Stimulated activated CD8-positive, alpha-beta memory T cell treated with anti-CD3 and anti-CD28 coated beads, Interleukin-7, amount 100 ng/mL, for 1 hour (primary cell): ENCODE results near the gene TCERG1L.
"Not testable (repeated sequence)": the region's sequence is repeated elsewhere in the genome, so short reads cannot be mapped to it uniquely, and the experiment has no call there.

Experiments used
- DNase-seq, 2 donors: peaks; one replicate each; pipeline ENCODE4 v3.0.0-alpha.2; 2020; ENCODE audit warnings: low read depth in 2 of 2

Gene TCERG1L

DNA sequence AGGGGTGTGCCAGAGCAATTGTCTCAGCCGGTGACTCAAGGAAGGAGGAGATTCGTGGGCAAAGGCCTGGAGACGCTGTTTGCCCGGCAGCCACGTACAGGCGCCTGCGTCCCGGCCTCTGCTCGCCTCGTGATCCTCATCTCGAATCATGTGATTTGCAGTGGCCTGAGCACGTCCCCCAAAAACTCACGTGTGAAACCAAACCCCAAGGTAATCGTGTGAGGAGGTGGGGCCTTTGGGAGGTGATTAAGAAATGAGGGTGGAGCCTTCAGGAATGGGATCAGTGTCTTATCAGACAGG lies 226.8 kb downstream of the TCERG1L start:
- no peak for DNase-seq

GRCh38 chr10:131083915-131084790 lies 227.4 kb downstream of the TCERG1L start:
- no peak for DNase-seq

- no peak for DNase-seq
Measured at GRCh38 chr10:131082991-131083481, 228.5 kb downstream of the TCERG1L start.

DNA sequence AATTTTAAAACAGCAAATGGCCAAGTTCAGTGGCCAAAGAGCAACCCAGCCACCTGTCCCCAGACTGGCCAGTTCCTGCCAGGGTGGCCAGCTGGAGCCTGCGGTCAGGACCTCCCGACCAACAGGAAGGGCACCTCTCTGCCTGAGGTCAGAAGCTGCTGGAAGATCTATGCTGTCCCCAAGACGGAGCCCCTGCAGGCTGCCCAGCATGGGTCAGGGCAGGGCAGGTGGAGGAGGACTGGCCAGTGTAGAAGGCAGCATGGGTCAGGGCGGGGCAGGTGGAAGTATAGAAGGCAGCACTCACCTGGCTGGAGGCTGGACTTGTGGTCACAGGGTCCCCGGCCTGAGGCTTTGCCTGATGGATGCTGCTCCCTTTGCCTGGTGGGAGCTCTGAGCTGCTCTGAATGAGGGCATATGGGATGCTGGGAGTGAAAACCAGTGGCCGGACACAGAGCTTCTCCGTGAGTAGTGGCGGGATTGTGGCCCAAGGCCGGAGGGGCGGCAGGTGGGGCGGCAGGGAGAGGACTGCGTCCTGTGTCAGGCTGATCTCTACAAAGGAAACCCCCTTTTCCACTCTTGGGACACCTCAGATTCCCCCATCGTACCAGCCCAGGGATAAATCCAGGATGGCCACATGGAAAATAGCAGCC lies 229.2 kb downstream of the TCERG1L start:
- DNase-seq = no peak

DNA sequence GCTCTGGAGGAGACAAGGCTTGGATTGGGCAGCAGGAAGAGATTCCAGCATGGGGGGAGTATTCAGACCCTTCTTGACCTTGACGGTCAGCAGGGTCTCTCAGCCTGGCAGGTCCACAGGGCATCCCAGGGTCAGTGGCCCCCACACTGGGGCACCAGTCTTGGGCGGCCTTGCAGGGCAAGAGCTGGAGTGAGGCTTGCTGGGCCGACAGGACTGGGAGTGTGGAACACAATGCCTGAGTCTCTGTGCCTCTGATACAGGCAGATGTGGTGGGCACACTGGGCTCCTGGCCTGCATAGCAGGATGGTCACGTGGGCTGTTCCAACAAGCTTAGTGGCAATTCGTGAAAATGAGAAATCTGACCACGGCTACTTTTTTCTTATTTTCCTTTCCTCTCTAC lies 229.7 kb downstream of the TCERG1L start:
- DNase-seq = no peak

DNA sequence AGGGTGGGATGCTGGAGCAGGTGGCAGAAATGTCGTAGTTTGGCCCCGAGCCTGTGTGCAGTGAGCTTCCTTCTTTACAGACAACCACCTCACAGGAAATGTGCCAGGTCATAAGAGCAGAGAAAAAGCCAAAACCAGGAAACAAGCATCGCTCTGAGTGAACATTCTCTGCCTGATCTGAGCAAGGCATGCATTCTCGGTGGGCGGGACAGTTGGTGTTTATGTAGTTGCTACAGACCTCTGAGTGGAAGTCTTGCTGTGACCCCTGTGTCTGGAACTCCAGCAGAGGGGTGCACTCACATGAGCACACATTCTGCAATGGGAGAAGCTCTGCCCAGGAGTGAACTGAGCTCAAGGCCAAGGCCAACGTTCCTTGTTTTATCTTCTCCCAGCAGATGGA lies 230.1 kb downstream of the TCERG1L start:
- no peak for DNase-seq

DNA sequence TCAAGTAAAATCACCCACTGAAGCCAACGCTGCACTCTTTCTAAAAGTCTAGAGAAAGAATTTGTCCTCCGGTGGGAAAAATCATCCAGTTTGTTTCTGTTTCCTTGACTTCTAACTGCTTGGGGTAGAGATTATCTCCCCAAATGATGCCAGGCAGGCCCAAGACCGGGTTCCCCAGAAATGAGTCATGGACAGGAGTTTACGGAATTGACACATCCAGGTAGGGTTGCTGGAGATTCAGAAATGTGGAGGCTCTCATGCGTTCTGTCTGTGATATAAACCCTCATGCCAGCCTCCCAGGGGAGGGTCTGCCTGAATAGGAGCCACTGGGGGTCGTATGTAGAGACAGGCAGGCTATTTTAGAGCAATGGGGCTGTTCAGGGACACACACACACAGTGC lies 230.9 kb downstream of the TCERG1L start:
- DNase-seq = no peak

GRCh38 chr10:131079314-131079713 lies 232.2 kb downstream of the TCERG1L start:
- no peak for DNase-seq

DNA sequence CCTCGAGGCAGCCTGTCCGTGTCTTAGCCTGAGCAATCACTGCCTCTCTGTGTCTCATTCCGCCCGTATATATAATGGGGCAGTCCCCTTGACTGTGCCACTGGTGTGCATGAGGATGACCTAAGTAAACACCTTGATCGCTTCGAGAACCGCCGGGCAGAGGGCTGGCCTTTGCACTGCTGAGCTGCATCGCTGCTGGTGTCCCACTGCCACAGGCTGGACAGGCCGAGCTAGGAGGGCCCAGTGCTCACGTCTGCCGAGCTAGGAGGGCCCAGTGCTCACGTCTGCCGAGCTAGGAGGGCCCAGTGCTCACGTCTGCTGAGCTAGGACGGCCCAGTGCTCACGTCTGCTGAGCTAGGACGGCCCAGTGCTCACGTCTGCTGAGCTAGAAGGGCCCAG lies 232.6 kb downstream of the TCERG1L start:
- not testable (repeated sequence) for DNase-seq

- no peak for DNase-seq
Measured at GRCh38 chr10:131078131-131078881, 233.2 kb downstream of the TCERG1L start.

GRCh38 chr10:131077724-131078123 lies 233.8 kb downstream of the TCERG1L start:
- DNase-seq = no peak

- no peak for DNase-seq
Measured at GRCh38 chr10:131077031-131077430, 234.5 kb downstream of the TCERG1L start.

DNA sequence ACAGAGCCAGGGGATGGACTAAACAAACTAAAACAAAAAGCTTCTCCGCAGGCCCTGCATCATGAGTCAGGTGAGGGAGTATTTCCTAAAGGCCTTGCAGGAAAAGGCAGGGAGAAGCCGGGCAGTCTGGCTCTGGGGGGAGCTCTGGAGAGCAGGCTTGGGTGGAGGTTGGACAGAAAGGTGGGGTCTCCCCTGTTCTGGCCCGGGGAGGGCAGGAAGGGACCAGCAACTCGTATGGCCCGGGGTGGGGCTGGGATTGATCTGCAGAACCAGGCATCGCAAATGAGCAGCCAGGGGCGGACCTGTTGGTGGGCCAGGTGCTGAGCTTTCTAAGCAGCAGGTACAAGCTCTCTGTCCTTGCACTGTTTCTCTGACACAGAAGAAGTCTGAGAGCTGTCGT lies 235.2 kb downstream of the TCERG1L start:
- no peak for DNase-seq

DNA sequence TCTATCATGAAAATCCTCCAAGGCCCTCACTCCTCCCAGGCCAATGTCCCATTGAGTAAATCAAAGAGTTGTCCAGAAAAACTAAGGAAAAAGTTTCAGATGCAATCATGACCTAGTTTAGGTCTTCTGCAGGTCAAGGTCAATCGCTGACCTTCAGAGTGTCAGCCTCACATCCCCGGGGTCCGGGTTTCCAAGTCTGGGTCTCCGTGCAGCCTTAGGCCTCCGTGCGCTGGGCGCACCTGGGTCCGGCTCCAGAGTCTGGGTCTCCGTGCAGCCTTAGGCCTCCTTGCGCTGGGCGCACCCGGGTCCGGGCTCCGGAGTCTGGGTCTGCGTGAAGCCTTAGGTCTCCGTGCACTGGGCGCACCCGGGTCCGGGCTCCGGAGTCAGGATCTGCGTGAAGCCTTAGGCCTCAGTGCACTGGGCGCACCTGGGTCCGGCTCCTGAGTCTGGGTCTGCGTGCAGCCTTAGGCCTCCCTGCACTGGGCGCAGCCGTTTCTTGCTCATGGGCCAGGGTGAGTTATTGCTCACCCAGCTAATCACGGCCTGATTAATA lies 236.2 kb downstream of the TCERG1L start:
- DNase-seq = no peak

DNA sequence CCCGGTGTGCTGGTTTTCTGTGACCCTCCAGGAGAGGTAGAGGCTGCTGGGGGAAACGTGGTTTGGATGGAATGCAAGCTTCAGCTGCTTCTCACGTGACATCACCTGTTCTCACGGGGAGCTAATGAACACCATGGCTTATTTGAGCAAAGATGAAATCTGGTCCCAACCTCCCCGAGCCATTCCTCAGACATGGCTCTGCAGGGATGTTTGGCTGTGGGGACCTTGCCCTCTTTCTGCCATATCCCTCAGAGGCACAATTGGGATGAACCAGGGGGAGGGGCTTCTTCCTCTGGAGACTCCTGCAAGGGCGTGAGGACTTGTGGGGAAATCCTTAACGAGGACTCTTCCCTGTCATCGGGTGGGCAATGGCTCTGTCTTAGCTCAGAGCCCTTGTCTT lies 236.8 kb downstream of the TCERG1L start:
- DNase-seq = no peak

- DNase-seq = no peak
Measured at GRCh38 chr10:131073469-131074035, 238.0 kb downstream of the TCERG1L start.

DNA sequence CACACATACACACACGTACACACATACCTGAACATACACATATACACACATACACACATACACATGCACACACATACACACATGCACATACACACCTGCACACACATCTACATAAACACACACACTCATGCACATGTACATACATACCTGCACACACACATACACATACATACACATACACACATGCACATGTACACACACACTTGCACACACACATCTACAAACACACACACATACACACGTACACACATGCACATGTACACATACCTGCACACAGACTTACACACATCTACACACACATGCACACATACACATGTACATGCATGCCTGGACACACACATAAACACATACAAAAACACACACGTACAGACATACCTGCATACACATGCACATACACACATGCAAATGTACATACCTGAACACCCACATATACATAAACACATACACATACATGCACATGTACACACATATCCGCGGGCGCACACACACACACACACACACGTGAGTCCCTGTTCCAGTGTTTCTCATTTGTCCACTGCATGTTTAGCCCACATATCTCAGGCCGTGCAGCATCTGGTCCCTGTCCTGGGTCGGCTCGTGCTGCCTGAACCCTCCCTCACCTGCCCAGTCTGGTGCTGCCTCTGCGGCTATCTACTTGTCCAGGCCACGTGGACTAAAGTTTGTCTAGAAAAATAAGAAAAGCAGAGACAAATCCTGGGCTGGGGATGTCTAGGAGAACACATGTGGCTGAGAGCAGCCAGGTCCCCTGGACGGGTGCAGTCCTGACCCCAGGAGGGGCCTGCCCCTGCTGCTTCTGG lies 238.7 kb downstream of the TCERG1L start:
- no peak for DNase-seq

DNA sequence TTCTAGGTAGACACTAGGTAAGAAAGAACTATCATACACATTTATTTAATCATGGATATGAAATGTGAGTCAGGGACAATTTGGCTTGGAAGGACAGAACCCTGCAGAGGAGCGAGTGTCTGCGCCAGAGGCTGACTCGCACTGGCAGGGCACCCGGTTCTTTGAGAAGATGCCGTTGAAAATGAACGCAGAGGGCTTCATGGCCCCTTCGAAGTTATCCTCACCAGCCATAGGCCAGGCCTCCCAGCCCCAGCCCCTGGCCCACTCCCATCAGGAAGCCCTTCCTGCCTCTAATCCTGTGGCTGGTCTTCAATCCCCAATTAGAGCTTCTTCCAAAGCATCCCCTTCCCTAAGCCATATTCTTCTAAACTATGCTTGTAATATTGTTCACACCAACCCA lies 239.8 kb downstream of the TCERG1L start:
- no peak for DNase-seq

- no peak for DNase-seq
Measured at GRCh38 chr10:131070856-131071255, 240.7 kb downstream of the TCERG1L start.

GRCh38 chr10:131068760-131069159 lies 242.8 kb downstream of the TCERG1L start:
- DNase-seq = no peak

- DNase-seq = no peak
Measured at GRCh38 chr10:131068311-131068710, 243.2 kb downstream of the TCERG1L start.
